Measurements from ENCODE around the gene PPP2R3C.
"Not testable (repeated sequence)": the region's sequence is repeated elsewhere in the genome, so short reads cannot be mapped to it uniquely, and the experiment has no call there.

The PPP2R3C gene

DNA sequence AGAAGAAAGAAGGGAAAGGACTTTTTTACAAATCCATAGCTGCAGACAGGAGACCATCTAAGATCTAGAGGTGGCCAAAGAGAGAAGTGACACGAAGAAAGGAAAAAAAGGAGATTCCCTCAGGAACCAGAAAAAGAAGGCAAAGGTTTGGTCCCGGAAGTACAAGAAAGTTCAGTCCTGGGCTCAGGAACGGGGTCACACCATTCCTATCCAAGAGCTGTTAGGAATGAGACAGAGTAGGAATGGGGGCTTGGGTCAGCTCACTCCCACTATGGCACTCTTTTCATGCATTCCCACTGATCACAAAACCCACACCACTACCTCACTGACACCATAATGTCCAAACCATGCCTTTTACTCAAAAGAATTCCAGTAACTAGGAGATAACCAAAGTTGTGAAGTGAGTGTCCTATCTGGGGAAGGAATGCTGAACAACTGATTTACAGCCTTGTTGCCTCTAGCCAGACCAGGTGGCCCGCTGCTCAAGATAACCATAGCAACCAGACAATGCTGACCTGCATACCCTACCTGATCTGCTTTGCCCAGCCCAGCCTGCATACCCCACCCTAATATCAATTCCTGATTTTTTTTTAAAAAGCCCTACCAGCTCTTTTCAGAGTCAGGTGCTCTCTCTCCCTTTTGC, 8.4 kb downstream of the PPP2R3C start:
- TF ChIP-seq ZFX (IDR thresholded peaks at IDR 0.05; ENCODE audit: borderline replicate concordance), result no peak
- TF ChIP-seq CTCF (IDR thresholded peaks at IDR 0.05), result no peak

DNA sequence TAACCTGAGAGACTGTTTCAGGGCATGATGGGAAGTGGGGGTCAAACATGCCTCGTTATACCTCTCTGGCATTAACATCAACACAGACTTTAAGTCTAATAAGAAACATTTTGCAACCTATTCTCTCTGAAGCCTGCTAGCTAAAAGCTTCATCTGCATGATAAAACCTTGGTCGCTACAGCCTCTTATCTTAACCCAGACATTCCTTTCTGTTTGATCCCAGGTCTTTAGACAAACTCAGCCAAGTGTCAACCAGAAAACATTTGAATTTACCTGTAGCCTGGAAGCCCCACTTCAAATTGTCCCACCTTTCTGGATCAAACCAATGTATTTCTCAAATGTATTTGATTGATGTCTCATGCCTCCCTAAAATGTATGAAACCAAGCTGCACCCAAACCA, 9.1 kb downstream of the PPP2R3C start:
- TF ChIP-seq ZFX (IDR thresholded peaks at IDR 0.05; ENCODE audit: borderline replicate concordance) (no peak), CTCF (IDR thresholded peaks at IDR 0.05) (no peak)
- no peak overlapping the region for H3K27ac ChIP-seq

More for the DNA sequence above, 8.4 kb downstream of the PPP2R3C start:
- H3K27ac ChIP-seq, result no peak overlapping the region

GRCh38 chr14:35107866-35108265, 13.9 kb downstream of the PPP2R3C start:
- H3K27ac ChIP-seq, result no peak overlapping the region
- TF ChIP-seq CTCF (IDR thresholded peaks at IDR 0.05), result no peak
- no peak for TF ChIP-seq ZFX (IDR thresholded peaks at IDR 0.05; ENCODE audit: borderline replicate concordance)

- not testable (repeated sequence) for H3K27ac ChIP-seq
Measured at GRCh38 chr14:35094645-35095044, 27.1 kb downstream of the PPP2R3C start.

- no peak for TF ChIP-seq CTCF (IDR thresholded peaks at IDR 0.05)
- H3K27ac ChIP-seq, result no peak overlapping the region
Measured at GRCh38 chr14:35088514-35088913, 33.3 kb downstream of the PPP2R3C start.

DNA sequence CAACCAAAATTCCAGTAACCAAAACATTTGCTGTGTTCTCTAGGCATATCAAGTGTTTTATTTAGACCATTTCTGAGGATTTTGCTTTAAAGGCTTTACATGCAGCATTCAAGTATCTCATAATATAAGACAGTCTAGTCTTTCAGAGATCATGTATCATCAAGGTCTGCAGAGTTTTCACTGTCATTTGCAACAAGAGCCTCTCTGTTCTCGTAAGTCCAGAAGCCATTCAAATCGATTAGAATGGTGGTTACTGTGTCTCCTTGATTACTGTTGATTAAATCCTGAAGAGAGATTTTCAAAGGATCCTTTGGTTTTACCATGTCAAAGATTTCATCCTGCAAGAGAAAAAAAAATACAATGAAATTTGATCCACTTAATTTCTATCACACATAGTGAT, 36.3 kb downstream of the PPP2R3C start:
- TF ChIP-seq ZFX (IDR thresholded peaks at IDR 0.05; ENCODE audit: borderline replicate concordance) (no peak), CTCF (IDR thresholded peaks at IDR 0.05) (no peak)
- no peak overlapping the region for H3K27ac ChIP-seq

DNA sequence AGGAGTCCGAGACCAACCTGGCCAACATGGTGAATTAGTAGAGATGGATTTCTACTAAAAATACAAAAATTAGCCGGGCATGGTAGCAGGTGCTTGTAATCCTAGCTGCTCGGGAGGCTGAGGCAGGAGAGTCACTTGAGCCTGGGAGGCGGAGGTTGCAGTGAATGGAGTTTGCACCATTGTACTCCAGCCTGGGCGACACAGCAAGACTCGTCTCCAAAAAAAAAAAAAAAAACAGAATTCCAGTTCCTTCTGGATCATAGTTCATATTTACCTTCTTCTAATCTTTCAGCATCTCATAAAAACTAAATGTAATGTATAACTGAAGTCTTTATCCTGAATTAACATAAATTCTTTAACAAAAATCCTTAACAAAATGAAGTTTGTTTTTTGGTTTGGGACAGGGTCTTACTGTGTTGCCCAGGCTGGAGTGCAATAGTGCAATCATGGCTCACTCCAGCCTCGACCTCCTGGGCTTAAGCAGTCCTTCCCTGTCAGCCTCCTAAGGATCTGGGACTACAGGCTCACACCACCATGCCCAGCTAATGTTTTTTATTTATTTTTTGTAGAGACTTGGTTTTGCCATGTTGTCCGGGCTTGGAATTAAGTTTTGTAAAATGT, 38.1 kb downstream of the PPP2R3C start:
- TF ChIP-seq CTCF (IDR thresholded peaks at IDR 0.05), result no peak
- no peak overlapping the region for H3K27ac ChIP-seq

GRCh38 chr14:35079742-35080141, 42.0 kb downstream of the PPP2R3C start:
- TF ChIP-seq ZFX (IDR thresholded peaks at IDR 0.05; ENCODE audit: borderline replicate concordance), result no peak
- no peak for TF ChIP-seq CTCF (IDR thresholded peaks at IDR 0.05)
- H3K27ac ChIP-seq, result no peak overlapping the region
